ENCODE measurements around the gene MICB. TPM values are rescaled to one million over a fixed set of nuclear protein-coding genes. Genes with fewer than 3 reads are reported as not detected.

MICB gene
- total and polyA plus RNA-seq, 2 donors (not counting 1 experiment from before 2014, with no cell fraction given), result 24.2 to 30.9 TPM

GRCh38 chr6:31546958-31547726, 49.2 kb downstream of the MICB start, which contains the start of gene NFKBIL1:
Gene NFKBIL1 (plus strand): TSS chr6:31547608. CDS start chr6:31547695, 87 bp downstream.
- intact Hi-C loops (cut with micrococcal nuclease), result loop anchor here (1.0 to 2.0 kb wide), 7 partner anchors 14 to 608 kb away; partner anchors contain the start of genes EHMT2, PPT2 and PRRC2A
- peak within 1 kb of the TSS; percentile 61 for H2AFZ ChIP-seq (ENCODE audit: insufficient read depth, low read depth, low read length, poor library complexity, severe bottlenecking)
- peak within 1 kb of the TSS; percentile 70 for H3K9ac ChIP-seq (ENCODE audit: low read length)
- TF ChIP-seq EZH2 (IDR thresholded peaks at IDR 0.05; ENCODE audit: borderline replicate concordance, insufficient read depth, low read depth, low read length, poor library complexity, severe bottlenecking) (no peak), CTCF (IDR thresholded peaks at IDR 0.05) (peak; percentile 50)
- ChIA-PET CTCF (interaction anchor here (0.7 to 29.4 kb wide), 10 partner anchors 20 to 405 kb away, joined by 3 to 2241 read pairs (median 6); partner anchors contain the start of genes C6orf47, LST1, LTA and LTB), POLR2A (interaction anchor here (0.6 to 42.6 kb wide), 11 partner anchors 9 to 316 kb away, joined by 3 to 1450 read pairs (median 4); partner anchors contain the start of genes LST1, LTA, LTB and NCR3)
- peak within 1 kb of the TSS; percentile 40 to 69 (median 56) for H3K4me3 ChIP-seq (ENCODE audit: control extremely low read depth in 1 of 5, extremely low read depth in 1 of 5, insufficient read depth in 1 of 5, low read depth in 2 of 5, low read length in 4 of 5)
- H3K27me3 Mint-ChIP-seq, result no peaks in the 10 kb centered on the region
- peaks cover 34% of the 10 kb centered on the region for H3K79me2 ChIP-seq (ENCODE audit: control insufficient read depth, insufficient read depth, low read length)
- under 1% methylated on average over 15 of the region's 25 CpGs for WGBS (ENCODE audit: insufficient coverage)
- ATAC-seq (ENCODE audit: low read depth) (peak; percentile 84), DNase-seq (peak; percentile 96)
- no peaks in the 10 kb centered on the region for H3K27me3 ChIP-seq (replicated peaks in 1 of 4; ENCODE audit: control extremely low read depth in 1 of 4, control insufficient read depth in 3 of 4, insufficient read depth in 4 of 4, low read length in 3 of 4)
- peaks cover 0 to 3% of the 10 kb centered on the region in 2 experiments for H3K36me3 ChIP-seq (replicated peaks in 1 of 2; ENCODE audit: control extremely low read depth in 1 of 2, control insufficient read depth in 1 of 2, extremely low read depth in 1 of 2, insufficient read depth in 2 of 2, low read length in 1 of 2)
- H3K4me3 Mint-ChIP-seq, result peak within 1 kb of the TSS; percentile 87
- peaks cover 0 to 3% (median 0%) of the 10 kb centered on the region in 3 donors for H3K9me3 ChIP-seq (ENCODE audit: control extremely low read depth in 1 of 3, control insufficient read depth in 2 of 3, insufficient read depth in 1 of 3, low read length in 2 of 3)
- peaks cover 48% of the 10 kb centered on the region for H3K4me1 Mint-ChIP-seq
- peak within 1 kb of the TSS; percentile 88 for H3K4me2 ChIP-seq (replicated peaks; ENCODE audit: low read depth, low read length, poor library complexity, severe bottlenecking)
- peaks cover 30 to 53% of the 10 kb centered on the region in 2 donors for H3K4me1 ChIP-seq (ENCODE audit: control insufficient read depth in 2 of 2, insufficient read depth in 2 of 2, low read length in 2 of 2)
- H3K27ac Mint-ChIP-seq, result peak within 1 kb of the TSS; percentile 88
- no peaks in the 10 kb centered on the region for H3K9me3 Mint-ChIP-seq (ENCODE audit: insufficient read depth)
- peak within 1 kb of the TSS; percentile 80 to 83 for H3K27ac ChIP-seq (ENCODE audit: low read length in 2 of 2)
- no peaks in the 10 kb centered on the region for H4K20me1 ChIP-seq (ENCODE audit: control insufficient read depth, insufficient read depth, low read length, poor library complexity, severe bottlenecking)
